GM06990 (cell line): ENCODE measurements around the gene MEFV.

Source experiments
- DNase-seq: peaks from one replicate; pipeline ENCODE4 v3.0.0-alpha.2; 2011; ENCODE audit not compliant: insufficient read length; ENCODE audit errors: extremely low read depth
- H3K27me3 ChIP-seq: replicated peaks from 2 replicates; pipeline ENCODE4 v1.6.0; 2011; ENCODE audit warnings: low read length; ENCODE audit not compliant: control insufficient read depth, insufficient read depth
- H3K36me3 ChIP-seq: 2 replicates; pipeline ENCODE4 v1.5.1; 2011; ENCODE audit warnings: low read length; ENCODE audit not compliant: control insufficient read depth, insufficient read depth
- H3K4me3 ChIP-seq: replicated peaks from 2 replicates; pipeline ENCODE4 v1.5.1; 2011; ENCODE audit warnings: low read depth, mild to moderate bottlenecking, control low read depth, low read length
- TF ChIP-seq, protein P1 (sequence below): IDR thresholded peaks from 2 replicates; pipeline ENCODE4 v1.5.1; 2011; ENCODE audit warnings: low read length, control low read depth, mild to moderate bottlenecking, inconsistent platforms; ENCODE audit not compliant: insufficient read depth, poor library complexity, severe bottlenecking

The MEFV gene

DNA sequence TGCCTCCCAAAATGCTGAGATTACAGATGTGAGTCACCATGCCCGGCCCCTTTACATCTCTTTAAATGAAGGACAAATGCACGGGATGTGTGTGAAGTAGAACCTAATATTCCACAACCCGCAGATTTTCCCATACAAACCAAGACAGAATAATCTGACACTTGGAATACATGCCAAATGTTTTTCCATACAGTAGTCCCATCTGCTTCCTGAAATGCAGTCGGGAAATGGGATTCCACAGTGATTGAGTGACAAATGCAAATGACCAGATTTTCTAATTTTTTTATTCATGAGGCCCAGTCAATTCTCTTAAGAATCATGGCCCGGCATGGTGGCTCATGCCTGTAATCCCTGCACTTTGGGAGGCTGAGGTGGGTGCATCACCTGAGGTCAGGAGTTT lies 14.7 kb downstream of the MEFV start:
- H3K36me3 ChIP-seq: no peaks in the 10 kb centered on the region
- H3K27me3 ChIP-seq: no peaks in the 10 kb centered on the region
- H3K4me3 ChIP-seq: no peak overlapping the region
- no peak for DNase-seq
- TF ChIP-seq, protein P1, sequence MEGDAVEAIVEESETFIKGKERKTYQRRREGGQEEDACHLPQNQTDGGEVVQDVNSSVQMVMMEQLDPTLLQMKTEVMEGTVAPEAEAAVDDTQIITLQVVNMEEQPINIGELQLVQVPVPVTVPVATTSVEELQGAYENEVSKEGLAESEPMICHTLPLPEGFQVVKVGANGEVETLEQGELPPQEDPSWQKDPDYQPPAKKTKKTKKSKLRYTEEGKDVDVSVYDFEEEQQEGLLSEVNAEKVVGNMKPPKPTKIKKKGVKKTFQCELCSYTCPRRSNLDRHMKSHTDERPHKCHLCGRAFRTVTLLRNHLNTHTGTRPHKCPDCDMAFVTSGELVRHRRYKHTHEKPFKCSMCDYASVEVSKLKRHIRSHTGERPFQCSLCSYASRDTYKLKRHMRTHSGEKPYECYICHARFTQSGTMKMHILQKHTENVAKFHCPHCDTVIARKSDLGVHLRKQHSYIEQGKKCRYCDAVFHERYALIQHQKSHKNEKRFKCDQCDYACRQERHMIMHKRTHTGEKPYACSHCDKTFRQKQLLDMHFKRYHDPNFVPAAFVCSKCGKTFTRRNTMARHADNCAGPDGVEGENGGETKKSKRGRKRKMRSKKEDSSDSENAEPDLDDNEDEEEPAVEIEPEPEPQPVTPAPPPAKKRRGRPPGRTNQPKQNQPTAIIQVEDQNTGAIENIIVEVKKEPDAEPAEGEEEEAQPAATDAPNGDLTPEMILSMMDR: no peak

DNA sequence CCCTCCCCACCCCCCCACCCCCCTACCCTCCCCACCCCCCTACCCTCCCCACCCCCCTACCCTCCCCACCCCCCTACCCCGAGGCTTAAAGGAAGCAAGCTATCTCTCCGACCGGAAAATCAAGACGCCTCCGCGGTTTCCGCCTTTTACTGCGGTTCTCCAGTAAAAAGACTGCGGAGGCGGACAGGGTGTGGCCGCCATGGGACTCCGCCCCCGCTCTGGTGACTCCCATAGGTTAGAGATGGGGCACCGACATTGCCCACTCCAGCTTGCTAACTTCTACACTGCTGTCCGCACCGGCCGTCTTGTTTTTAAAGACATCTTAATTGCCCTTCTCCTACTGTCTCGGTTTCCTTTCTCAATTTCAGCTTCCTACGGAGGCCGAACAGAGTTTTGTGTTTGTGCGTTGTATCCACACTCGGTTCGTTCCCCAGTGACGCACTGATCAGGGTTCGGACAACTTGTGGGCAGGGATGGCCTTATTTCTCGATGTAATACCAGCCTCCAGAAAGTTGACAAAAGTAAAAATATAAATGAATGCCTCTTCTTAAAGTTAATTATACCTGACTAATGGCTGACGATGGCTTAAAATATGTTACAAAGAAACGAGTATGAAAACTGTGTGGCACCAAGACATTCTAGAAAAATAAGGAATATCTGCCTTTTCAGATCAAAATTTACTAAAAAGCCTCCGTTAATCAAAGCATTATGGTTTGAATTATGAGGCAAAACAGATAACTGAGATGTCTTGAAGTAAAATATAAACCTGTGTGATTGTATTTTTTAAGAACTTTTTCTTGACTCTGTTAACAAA lies 20.4 kb downstream of the MEFV start:
- Histone ChIP-seq H3K27me3 (no peaks in the 10 kb centered on the region), H3K4me3 (no peak overlapping the region), H3K36me3 (peaks cover 8% of the 10 kb centered on the region)
- TF ChIP-seq, protein P1: no peak
- DNase-seq: no peak

DNA sequence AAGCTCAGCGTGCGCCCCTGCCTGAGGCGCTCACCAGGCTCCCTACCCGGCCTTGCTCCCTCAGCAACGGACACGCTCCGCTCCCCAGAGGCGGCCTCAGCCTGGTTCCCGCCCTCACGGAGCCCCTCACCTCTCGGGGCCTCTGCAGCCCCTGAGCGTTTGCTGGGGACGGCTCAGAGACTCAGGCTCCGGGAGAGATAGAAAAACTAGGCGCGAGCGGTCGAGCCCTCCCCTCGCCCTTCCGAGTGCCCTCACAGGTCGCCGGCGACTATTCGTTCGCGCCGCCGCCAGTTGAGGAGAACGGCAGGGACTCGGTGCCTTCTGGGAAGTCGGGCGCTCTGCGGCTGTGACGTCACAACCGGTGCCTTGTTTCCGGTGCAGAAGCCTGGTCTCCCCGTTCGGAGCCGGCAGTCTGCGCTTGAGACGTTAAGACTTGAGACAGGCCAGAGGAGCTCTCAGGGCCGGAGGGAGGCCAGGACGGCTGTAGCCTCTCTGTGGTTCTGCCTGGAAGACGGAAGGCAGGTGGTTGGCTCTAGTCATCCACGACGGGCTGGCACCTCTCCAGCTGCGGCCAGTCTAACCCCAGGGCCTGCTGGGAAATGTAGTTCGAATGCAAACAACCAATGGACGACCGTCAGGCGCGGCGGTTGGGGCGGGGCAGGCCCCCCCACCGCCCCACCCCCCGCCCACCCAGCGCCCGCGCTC lies 21.4 kb downstream of the MEFV start, which contains the start of gene ZNF200:
ZNF200 (minus strand) TSS at position 302 of the 705 bp plus-strand sequence. CDS start 1,403 bp downstream, outside the sequence.
- peak; percentile 94 for DNase-seq
- H3K27me3 ChIP-seq: no peaks in the 10 kb centered on the region
- TF ChIP-seq, protein P1: no peak
- peaks cover 8% of the 10 kb centered on the region for H3K36me3 ChIP-seq
- H3K4me3 ChIP-seq: peak within 1 kb of the TSS; percentile 92

DNA sequence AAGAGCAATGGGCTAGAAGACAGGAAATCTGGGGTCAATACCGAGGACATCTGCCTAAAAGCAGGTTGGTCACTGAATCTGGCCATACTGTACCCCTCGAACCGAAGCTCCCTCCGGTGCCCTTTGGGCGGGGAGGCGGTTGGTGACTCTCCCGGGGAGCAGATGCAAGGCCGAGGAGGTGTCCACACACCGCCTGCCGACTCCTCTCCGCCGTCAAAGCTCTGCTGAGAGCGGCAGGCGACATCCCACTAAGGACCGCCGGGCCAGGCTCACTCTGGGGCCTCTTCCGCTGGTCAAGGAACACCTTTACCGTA lies 21.9 kb downstream of the MEFV start:
- Histone ChIP-seq H3K4me3 (peak overlapping the region; percentile 92), H3K27me3 (no peaks in the 10 kb centered on the region), H3K36me3 (peaks cover 8% of the 10 kb centered on the region)
- TF ChIP-seq, protein P1: no peak
- no peak for DNase-seq

DNA sequence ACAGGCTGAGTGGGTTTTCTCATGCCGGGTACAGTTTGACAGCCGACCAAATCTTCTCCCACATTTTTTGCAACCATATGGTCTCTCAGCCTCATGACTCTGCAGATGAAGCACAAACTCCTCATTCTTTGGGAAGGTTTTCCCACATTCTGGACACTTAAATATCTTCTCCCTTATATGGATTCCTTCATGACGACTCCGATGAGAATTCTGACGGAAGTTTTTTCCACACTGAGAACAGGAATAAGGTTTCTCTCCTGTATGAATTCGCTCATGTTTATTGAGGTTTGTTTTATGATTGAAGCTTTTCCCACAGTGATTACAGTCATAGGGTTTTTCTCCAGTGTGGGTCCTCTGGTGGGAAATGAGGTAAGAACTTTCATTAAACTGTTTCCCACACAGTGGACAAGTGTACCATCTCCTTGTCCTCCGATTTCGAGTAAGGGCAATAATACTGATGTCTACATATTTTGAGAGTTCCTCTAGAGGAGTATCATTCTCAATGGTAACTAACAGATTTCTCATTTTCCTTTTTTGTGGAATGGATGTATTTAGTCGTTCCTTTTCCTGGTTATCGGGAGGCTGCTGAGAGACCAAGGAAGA lies 32.4 kb downstream of the MEFV start:
- DNase-seq: no peak

More for the DNA sequence above, 32.4 kb downstream of the MEFV start:
- Histone ChIP-seq H3K4me3 (no peak overlapping the region), H3K27me3 (no peaks in the 10 kb centered on the region), H3K36me3 (peaks cover 2% of the 10 kb centered on the region)
- TF ChIP-seq, protein P1: no peak
